H9 (cell line): ENCODE results near the gene ERC2. TPM values are rescaled to one million over a fixed set of nuclear protein-coding genes. Genes with fewer than 3 reads are reported as not detected.
A peak's percentile ranks its signal among the peaks of the same experiment; 100 is the strongest.

ENCODE experiments used
- DNase-seq: peaks from one replicate; pipeline ENCODE4 v3.0.0-alpha.2; 2017
- H2AFZ ChIP-seq: one replicate; pipeline ENCODE4 v1.6.1; 2013; ENCODE audit warnings: mild to moderate bottlenecking, low read length, control low read depth, moderate library complexity
- H2AK5ac ChIP-seq: 2 replicates; pipeline ENCODE4 v1.6.1; 2013; ENCODE audit warnings: low read length, control low read depth, mixed read lengths; ENCODE audit not compliant: insufficient read length
- H2BK120ac ChIP-seq: one replicate; pipeline ENCODE4 v1.6.1; 2013; ENCODE audit warnings: low read depth, mild to moderate bottlenecking, low read length, control low read depth, inconsistent platforms; ENCODE audit not compliant: poor library complexity, severe bottlenecking
- H2BK12ac ChIP-seq: 2 replicates; pipeline ENCODE4 v1.6.1; 2013; ENCODE audit warnings: low read length, control low read depth, mixed read lengths, low read depth; ENCODE audit not compliant: insufficient read length
- H2BK15ac ChIP-seq: 2 replicates; pipeline ENCODE4 v1.6.1; 2013; ENCODE audit warnings: low read depth, low read length, control low read depth
- H2BK20ac ChIP-seq: one replicate; pipeline ENCODE4 v1.6.1; 2013; ENCODE audit warnings: low read depth, mild to moderate bottlenecking, low read length, control low read depth, inconsistent platforms; ENCODE audit not compliant: poor library complexity, severe bottlenecking
- H2BK5ac ChIP-seq: 2 replicates; pipeline ENCODE4 v1.6.1; 2013; ENCODE audit warnings: low read length, control low read depth, mixed read lengths; ENCODE audit not compliant: insufficient read length
- H3K14ac ChIP-seq: 2 replicates; pipeline ENCODE4 v1.6.1; 2013; ENCODE audit warnings: low read length, control low read depth; ENCODE audit not compliant: insufficient read depth
- H3K18ac ChIP-seq: 2 replicates; pipeline ENCODE4 v1.6.1; 2013; ENCODE audit warnings: low read depth, mild to moderate bottlenecking, mixed read lengths, low read length, control low read depth; ENCODE audit not compliant: insufficient read length
- H3K23ac ChIP-seq: 2 replicates; pipeline ENCODE4 v1.6.1; 2013; ENCODE audit warnings: low read length, control low read depth, mixed read lengths, low read depth; ENCODE audit not compliant: insufficient read length
- H3K23me2 ChIP-seq: 2 replicates; pipeline ENCODE4 v1.6.1; 2013; ENCODE audit warnings: low read depth, mild to moderate bottlenecking, mixed read lengths, low read length, control low read depth; ENCODE audit not compliant: insufficient read length, poor library complexity, severe bottlenecking
- H3K27ac ChIP-seq: 2 replicates; pipeline ENCODE4 v1.5.1; 2013; ENCODE audit warnings: low read length, control low read depth, mixed read lengths, low read depth; ENCODE audit not compliant: insufficient read length
- H3K27me3 ChIP-seq: 2 replicates; pipeline ENCODE4 v1.6.1; 2013; ENCODE audit warnings: low read length, control low read depth, inconsistent platforms; ENCODE audit not compliant: insufficient read depth
- H3K4ac ChIP-seq: 2 replicates; pipeline ENCODE4 v1.6.1; 2013; ENCODE audit warnings: low read depth, mild to moderate bottlenecking, control low read depth, inconsistent platforms, low read length, moderate library complexity
- H3K4me1 ChIP-seq: 2 replicates; pipeline ENCODE4 v1.6.1; 2013; ENCODE audit warnings: low read length, control low read depth, inconsistent platforms; ENCODE audit not compliant: insufficient read depth
- H3K4me2 ChIP-seq: 2 replicates; pipeline ENCODE4 v1.6.1; 2013; ENCODE audit warnings: low read length, control low read depth, mixed read lengths; ENCODE audit not compliant: insufficient read length, insufficient read depth
- H3K56ac ChIP-seq: 2 replicates; pipeline ENCODE4 v1.6.1; 2013; ENCODE audit warnings: low read depth, mild to moderate bottlenecking, mixed read lengths, low read length, control low read depth; ENCODE audit not compliant: insufficient read length
- H3K79me1 ChIP-seq: 2 replicates; pipeline ENCODE4 v1.6.1; 2013; ENCODE audit warnings: low read depth, mild to moderate bottlenecking, moderate library complexity, low read length, control low read depth, inconsistent platforms; ENCODE audit not compliant: insufficient read depth, poor library complexity, severe bottlenecking
- H3K79me2 ChIP-seq: 2 replicates; pipeline ENCODE4 v1.6.1; 2013; ENCODE audit warnings: low read length, control low read depth, inconsistent platforms; ENCODE audit not compliant: insufficient read depth
- H3K9ac ChIP-seq: 2 replicates; pipeline ENCODE4 v1.6.1; 2013; ENCODE audit warnings: low read length, control low read depth, mixed read lengths; ENCODE audit not compliant: insufficient read length; ENCODE audit errors: extremely low read depth
- H3K9me3 ChIP-seq: one replicate; pipeline ENCODE4 v1.6.1; 2013; ENCODE audit warnings: low read depth, low read length, inconsistent platforms; ENCODE audit not compliant: control insufficient read depth
- H3T11ph ChIP-seq: one replicate; pipeline ENCODE4 v1.6.1; 2013; ENCODE audit warnings: mild to moderate bottlenecking, low read length, control low read depth, inconsistent platforms
- H4K20me1 ChIP-seq: one replicate; pipeline ENCODE4 v1.6.1; 2013; ENCODE audit not compliant: control insufficient read depth, insufficient read length, insufficient read depth
- H4K5ac ChIP-seq: 2 replicates; pipeline ENCODE4 v1.6.1; 2013; ENCODE audit warnings: low read depth, mild to moderate bottlenecking, mixed read lengths, low read length, control low read depth; ENCODE audit not compliant: insufficient read length
- H4K8ac ChIP-seq: replicated peaks from 2 replicates; pipeline ENCODE4 v1.6.1; 2013; ENCODE audit warnings: low read length, control low read depth, mixed read lengths, low read depth; ENCODE audit not compliant: insufficient read length
- H4K91ac ChIP-seq: 2 replicates; pipeline ENCODE4 v1.6.1; 2013; ENCODE audit warnings: low read depth, mild to moderate bottlenecking, moderate library complexity, mixed read lengths, low read length, control low read depth; ENCODE audit not compliant: insufficient read length
- H3K27ac Mint-ChIP-seq, 3 experiments: 2 replicates in 2 of 3; 3 replicates in 1 of 3; pipeline ENCODE4 v1.8.0; 2020 to 2021; ENCODE audit warnings: mixed read lengths in 3 of 3, mild to moderate bottlenecking in 1 of 3, moderate library complexity in 1 of 3
- H3K27me3 Mint-ChIP-seq: 2 replicates; pipeline ENCODE4 v1.8.0; 2021; ENCODE audit warnings: low read depth, mild to moderate bottlenecking, moderate library complexity, mixed read lengths
- H3K36me3 Mint-ChIP-seq, 3 experiments: 2 replicates in 2 of 3; 3 replicates in 1 of 3; pipeline ENCODE4 v1.8.0; 2020 to 2021; ENCODE audit warnings: low read depth in 3 of 3, mixed read lengths in 3 of 3; ENCODE audit not compliant: insufficient read depth in 1 of 3
- H3K4me1 Mint-ChIP-seq, 2 experiments: 2 replicates each; pipeline ENCODE4 v1.8.0; 2020; ENCODE audit warnings: mixed read lengths in 2 of 2
- H3K4me3 Mint-ChIP-seq, 2 experiments: 2 replicates in 1 of 2; 3 replicates in 1 of 2; pipeline ENCODE4 v1.8.0; 2020 to 2021; ENCODE audit warnings: mild to moderate bottlenecking in 2 of 2, mixed read lengths in 2 of 2, moderate library complexity in 1 of 2
- H3K9me3 Mint-ChIP-seq, 2 experiments: 2 replicates in 1 of 2; 3 replicates in 1 of 2; pipeline ENCODE4 v1.8.0; 2020; ENCODE audit warnings: mild to moderate bottlenecking in 2 of 2, mixed read lengths in 2 of 2, moderate library complexity in 1 of 2
- CTCF ChIP-seq: fragments of 200-600 bp; sonication (generic); conservative IDR thresholded peaks from 3 replicates; pipeline ENCODE4 v1.8.0; 2021; ENCODE audit warnings: antibody characterized with exemption, mild to moderate bottlenecking
- WGBS: extraction: QIAGEN DNeasy Blood & Tissue Kit; methylation state at CpG from one replicate; pipeline ENCODE4 v1.1.7; 2013; ENCODE audit warnings: missing lambda C conversion rate, low lambda C conversion rate, mixed read lengths; ENCODE audit not compliant: insufficient read length; ENCODE audit errors: extremely low coverage; 5-methylcytosine and 5-hydroxymethylcytosine counted together
- total RNA-seq: library from RNA; stranded (reverse); gene quantifications from 2 replicates; pipeline ENCODE4 v1.2.1, GENCODE V29; 2021

The ERC2 gene
- total RNA-seq, 1 experiment from 2014 or later: 15.4 TPM

DNA sequence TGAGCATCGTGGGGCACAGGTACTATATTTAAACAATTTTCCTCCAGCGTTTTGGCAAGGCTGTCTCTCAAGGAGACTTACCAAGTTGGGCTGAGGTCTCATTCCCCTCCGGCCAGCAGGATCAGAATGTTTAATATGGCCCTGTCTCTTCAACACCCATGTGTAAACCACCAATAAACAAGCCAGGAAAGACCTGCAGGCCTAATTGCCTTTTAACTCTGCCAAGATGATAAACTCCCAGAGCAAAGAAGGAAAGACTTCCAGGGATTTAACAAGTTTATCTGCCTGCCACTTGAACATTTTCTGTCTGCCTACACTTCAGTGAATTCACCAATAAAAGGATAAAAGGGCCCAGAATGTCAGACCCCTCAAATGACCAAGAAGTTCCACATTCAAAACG is 850.9 kb downstream of the ERC2 start:
- Histone ChIP-seq H3K27ac (no peak overlapping the region), H3K23me2 (no peaks in the 10 kb centered on the region), H4K5ac (no peak overlapping the region), H2AFZ (no peak overlapping the region), H3K79me2 (no peaks in the 10 kb centered on the region), H2AK5ac (no peak overlapping the region), H3K56ac (no peak overlapping the region), H3K27me3 (no peaks in the 10 kb centered on the region), H2BK15ac (no peak overlapping the region), H4K91ac (no peak overlapping the region), H2BK120ac (no peak overlapping the region), H3K4ac (no peak overlapping the region), H2BK5ac (no peak overlapping the region), H3K18ac (no peak overlapping the region), H3T11ph (no peak overlapping the region), H4K8ac (no peak overlapping the region), H2BK20ac (no peak overlapping the region), H3K4me2 (no peak overlapping the region), H3K79me1 (no peaks in the 10 kb centered on the region), H3K4me1 (peaks cover 14% of the 10 kb centered on the region; the same call in 1 of the 2 replicates), H3K23ac (no peak overlapping the region), H4K20me1 (no peaks in the 10 kb centered on the region), H3K9me3 (no peaks in the 10 kb centered on the region), H3K14ac (no peak overlapping the region), H2BK12ac (no peak overlapping the region), H3K9ac (no peak overlapping the region)
- WGBS: no CpG with 5 or more reads among the region's 4 CpGs
- Mint-ChIP-seq H3K27me3 (peaks cover 3% of the 10 kb centered on the region), H3K4me1 (peaks cover 41 to 50% of the 10 kb centered on the region in 2 experiments), H3K27ac (0 out of 7 replicates have a peak overlapping the region, but pooled peaks of 1 of the 3 experiments have one; percentile 16), H3K36me3 (no peaks in the 10 kb centered on the region), H3K4me3 (no peak overlapping the region), H3K9me3 (no peaks in the 10 kb centered on the region)
- no peak for TF ChIP-seq CTCF
- DNase-seq: no peak
